Measurements from ENCODE around the gene PCNP.

DNA sequence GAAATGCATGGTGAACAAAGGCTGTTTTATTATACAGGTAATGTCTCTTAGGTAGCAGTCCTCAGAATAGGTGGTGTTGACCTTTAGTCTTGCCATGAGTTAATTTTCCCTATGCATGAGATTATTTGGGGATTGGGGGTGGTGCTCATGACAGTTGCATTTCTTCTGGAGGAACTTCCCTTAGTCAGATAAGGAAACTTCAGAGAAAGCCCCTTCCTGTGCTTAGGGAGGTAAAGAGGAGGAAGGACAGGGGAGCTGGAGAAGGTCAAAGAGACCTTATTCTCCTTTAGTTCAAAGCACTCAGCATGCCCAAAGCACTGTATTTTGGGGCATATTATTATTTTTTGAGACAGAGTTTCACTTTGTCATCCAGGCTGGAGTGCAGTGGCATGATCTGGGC is 55.2 kb downstream of the PCNP start:
- TF ChIP-seq, protein P1, sequence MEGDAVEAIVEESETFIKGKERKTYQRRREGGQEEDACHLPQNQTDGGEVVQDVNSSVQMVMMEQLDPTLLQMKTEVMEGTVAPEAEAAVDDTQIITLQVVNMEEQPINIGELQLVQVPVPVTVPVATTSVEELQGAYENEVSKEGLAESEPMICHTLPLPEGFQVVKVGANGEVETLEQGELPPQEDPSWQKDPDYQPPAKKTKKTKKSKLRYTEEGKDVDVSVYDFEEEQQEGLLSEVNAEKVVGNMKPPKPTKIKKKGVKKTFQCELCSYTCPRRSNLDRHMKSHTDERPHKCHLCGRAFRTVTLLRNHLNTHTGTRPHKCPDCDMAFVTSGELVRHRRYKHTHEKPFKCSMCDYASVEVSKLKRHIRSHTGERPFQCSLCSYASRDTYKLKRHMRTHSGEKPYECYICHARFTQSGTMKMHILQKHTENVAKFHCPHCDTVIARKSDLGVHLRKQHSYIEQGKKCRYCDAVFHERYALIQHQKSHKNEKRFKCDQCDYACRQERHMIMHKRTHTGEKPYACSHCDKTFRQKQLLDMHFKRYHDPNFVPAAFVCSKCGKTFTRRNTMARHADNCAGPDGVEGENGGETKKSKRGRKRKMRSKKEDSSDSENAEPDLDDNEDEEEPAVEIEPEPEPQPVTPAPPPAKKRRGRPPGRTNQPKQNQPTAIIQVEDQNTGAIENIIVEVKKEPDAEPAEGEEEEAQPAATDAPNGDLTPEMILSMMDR (tag by site-specific recombination; IDR thresholded peaks at IDR 0.05): no peak
- TF ChIP-seq ZNF133 (tag by site-specific recombination; IDR thresholded peaks at IDR 0.05): no peak
- TF ChIP-seq, protein P2, sequence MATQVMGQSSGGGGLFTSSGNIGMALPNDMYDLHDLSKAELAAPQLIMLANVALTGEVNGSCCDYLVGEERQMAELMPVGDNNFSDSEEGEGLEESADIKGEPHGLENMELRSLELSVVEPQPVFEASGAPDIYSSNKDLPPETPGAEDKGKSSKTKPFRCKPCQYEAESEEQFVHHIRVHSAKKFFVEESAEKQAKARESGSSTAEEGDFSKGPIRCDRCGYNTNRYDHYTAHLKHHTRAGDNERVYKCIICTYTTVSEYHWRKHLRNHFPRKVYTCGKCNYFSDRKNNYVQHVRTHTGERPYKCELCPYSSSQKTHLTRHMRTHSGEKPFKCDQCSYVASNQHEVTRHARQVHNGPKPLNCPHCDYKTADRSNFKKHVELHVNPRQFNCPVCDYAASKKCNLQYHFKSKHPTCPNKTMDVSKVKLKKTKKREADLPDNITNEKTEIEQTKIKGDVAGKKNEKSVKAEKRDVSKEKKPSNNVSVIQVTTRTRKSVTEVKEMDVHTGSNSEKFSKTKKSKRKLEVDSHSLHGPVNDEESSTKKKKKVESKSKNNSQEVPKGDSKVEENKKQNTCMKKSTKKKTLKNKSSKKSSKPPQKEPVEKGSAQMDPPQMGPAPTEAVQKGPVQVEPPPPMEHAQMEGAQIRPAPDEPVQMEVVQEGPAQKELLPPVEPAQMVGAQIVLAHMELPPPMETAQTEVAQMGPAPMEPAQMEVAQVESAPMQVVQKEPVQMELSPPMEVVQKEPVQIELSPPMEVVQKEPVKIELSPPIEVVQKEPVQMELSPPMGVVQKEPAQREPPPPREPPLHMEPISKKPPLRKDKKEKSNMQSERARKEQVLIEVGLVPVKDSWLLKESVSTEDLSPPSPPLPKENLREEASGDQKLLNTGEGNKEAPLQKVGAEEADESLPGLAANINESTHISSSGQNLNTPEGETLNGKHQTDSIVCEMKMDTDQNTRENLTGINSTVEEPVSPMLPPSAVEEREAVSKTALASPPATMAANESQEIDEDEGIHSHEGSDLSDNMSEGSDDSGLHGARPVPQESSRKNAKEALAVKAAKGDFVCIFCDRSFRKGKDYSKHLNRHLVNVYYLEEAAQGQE (tag by site-specific recombination; IDR thresholded peaks at IDR 0.05): no peak
- TF ChIP-seq ZNF324 (tag by site-specific recombination; IDR thresholded peaks at IDR 0.05): no peak
- no peak for TF ChIP-seq ZBTB1 (tag by site-specific recombination; IDR thresholded peaks at IDR 0.05)
- TF ChIP-seq, protein P3, sequence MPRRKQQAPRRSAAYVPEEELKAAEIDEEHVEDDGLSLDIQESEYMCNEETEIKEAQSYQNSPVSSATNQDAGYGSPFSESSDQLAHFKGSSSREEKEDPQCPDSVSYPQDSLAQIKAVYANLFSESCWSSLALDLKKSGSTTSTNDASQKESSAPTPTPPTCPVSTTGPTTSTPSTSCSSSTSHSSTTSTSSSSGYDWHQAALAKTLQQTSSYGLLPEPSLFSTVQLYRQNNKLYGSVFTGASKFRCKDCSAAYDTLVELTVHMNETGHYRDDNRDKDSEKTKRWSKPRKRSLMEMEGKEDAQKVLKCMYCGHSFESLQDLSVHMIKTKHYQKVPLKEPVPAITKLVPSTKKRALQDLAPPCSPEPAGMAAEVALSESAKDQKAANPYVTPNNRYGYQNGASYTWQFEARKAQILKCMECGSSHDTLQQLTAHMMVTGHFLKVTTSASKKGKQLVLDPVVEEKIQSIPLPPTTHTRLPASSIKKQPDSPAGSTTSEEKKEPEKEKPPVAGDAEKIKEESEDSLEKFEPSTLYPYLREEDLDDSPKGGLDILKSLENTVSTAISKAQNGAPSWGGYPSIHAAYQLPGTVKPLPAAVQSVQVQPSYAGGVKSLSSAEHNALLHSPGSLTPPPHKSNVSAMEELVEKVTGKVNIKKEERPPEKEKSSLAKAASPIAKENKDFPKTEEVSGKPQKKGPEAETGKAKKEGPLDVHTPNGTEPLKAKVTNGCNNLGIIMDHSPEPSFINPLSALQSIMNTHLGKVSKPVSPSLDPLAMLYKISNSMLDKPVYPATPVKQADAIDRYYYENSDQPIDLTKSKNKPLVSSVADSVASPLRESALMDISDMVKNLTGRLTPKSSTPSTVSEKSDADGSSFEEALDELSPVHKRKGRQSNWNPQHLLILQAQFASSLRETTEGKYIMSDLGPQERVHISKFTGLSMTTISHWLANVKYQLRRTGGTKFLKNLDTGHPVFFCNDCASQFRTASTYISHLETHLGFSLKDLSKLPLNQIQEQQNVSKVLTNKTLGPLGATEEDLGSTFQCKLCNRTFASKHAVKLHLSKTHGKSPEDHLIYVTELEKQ (tag by site-specific recombination; IDR thresholded peaks at IDR 0.05; ENCODE audit: borderline replicate concordance): no peak
- TF ChIP-seq, protein P4, sequence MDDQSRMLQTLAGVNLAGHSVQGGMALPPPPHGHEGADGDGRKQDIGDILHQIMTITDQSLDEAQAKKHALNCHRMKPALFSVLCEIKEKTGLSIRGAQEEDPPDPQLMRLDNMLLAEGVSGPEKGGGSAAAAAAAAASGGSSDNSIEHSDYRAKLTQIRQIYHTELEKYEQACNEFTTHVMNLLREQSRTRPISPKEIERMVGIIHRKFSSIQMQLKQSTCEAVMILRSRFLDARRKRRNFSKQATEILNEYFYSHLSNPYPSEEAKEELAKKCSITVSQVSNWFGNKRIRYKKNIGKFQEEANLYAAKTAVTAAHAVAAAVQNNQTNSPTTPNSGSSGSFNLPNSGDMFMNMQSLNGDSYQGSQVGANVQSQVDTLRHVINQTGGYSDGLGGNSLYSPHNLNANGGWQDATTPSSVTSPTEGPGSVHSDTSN (CRISPR knock-in tag; IDR thresholded peaks at IDR 0.05): no peak
